GM21576 (cell line): ENCODE measurements around the gene C19orf25.
"Not testable (repeated sequence)": the region's sequence is repeated elsewhere in the genome, so short reads cannot be mapped to it uniquely, and the experiment has no call there.

Source experiments
- ATAC-seq: cut with Tn5 transposase; IDR thresholded peaks from one replicate; pipeline ENCODE4 v1.9.1; 2021; ENCODE audit warnings: mild to moderate bottlenecking, moderate library complexity; ENCODE audit not compliant: unreplicated experiment

C19orf25 gene

GRCh38 chr19:1482361-1483130 is 3.5 kb upstream of the C19orf25 start:
- no peak for ATAC-seq

DNA sequence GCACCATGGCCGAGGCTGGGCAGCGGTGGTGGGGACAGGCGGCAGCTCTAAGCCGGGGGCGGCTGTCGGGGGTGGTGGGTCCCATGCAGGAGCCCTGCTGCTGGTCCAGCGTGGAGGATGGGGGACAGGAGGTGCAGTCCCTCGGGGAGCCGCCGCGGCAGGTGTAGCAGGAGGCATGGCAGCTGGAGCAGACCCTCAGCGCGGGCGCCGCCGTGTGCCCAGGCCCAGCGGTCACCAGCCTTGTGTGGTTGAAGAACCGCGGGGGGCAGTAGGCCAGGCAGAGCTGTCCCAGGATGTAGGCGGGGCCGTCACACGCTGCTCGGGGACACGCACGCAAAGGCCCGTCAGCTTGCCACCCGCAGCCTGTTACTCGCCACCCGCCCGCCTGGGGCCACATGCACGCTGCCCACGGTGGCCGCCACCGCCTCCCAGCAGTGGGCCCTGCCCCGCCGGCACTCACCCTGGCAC is 2.9 kb upstream of the C19orf25 start:
- ATAC-seq = no peak

- no peak for ATAC-seq
Measured at GRCh38 chr19:1481224-1481892, 2.3 kb upstream of the C19orf25 start.

- not testable (repeated sequence) for ATAC-seq
Measured at GRCh38 chr19:1477056-1477455, 2.0 kb downstream of the C19orf25 start.

- no peak for ATAC-seq
Measured at GRCh38 chr19:1475751-1476437, 3.1 kb downstream of the C19orf25 start.

DNA sequence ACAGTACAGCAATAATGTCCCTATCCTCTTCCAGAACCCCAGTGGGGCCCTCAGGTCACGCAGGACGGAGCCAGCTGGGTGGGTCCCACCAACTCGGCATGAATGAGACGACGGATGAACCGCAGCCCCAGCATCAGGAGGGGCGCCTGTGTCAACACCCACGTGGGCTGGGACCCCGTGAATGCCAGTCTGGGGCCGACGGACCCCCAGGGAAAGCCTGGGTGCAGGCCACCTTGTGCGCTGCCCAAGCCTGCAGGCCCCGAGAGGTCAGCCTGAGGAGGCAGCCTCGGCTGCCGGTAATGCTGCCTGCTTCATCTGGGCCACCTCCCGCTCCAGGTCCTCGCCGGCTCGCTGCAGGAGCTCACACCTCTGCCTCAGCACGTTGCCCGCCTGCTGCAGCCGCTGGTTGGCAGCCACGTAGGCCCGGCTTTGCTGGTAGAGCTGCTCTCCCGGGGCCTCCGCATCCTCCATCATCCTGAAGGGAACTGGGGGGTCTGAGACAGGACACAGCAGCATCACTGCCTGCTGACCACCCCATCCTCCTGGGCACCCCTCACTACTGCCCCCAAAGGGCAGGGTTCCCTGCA is 4.2 kb downstream of the C19orf25 start:
- ATAC-seq = no peak

DNA sequence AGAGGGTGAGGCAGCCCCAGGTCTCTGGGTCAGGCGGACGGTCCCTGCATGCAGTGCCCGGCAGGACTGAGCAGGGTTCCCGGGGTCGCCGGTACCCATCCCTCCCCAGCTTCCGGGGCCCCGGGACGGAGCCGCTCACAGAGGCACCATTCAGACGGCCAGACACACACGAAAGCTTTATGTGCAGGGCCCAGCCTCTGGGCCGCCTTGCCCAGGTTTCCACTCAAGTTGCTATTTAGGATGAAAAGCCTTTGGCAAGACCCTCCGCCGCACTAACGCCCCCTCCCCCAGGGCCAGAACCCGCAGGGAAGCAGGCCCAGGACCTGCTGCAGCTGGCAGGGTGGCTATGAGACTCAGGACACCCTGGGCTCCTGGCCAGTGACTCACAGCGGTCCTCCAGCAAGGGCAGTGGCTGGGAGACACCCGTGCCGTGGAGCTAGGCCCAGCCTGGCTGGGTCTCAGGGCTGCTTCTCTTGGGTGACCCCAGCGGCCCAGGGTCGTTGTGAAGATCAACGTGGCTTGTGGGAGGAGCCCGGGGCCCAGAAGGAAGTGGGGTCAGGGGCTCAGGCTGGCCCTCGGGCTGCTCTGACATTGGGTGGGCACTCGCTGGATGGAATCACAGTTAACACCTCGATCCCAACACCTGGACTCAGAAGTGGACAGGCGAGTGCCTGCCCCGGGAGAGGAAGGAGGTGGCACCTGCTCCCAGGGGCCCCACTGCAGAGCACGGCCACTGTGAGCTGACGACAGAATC is 4.8 kb downstream of the C19orf25 start:
- no peak for ATAC-seq

DNA sequence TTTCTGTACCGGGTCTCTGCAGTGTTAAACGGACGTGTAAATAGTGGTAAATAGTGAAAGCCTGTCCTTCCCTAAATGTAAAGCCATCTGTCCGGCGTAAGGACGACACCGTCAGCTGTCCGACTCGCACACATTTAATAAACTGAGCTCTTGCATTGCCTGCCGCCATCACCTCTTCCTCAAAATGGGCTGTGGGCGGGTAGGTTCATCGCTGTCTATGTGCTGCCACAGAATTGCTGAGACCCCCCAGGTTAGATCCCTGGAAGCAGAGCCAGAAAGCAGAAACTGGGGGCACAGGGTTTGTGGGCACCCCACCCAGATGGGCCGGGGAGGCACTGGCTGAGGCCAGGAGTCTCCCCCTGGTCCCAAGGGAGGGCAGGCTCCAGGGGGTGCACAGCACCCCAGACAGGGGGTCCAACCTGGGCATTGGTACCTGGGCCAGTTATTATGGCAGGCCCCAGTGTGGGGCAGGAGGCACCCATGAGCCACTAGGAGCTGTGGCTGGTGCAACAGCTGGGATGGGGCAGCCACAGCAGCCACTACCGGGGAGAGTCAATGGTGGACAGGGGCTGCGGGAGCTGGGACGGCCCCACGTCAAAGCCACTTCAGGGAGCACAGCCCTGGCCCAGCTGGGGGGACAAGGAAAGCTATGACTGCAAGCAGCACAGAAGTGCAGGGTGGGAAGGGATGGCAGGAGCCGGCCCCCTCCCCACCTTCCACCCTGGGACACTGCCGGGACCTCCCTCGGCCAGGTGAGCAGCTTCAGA is 5.7 kb downstream of the C19orf25 start:
- ATAC-seq = no peak

DNA sequence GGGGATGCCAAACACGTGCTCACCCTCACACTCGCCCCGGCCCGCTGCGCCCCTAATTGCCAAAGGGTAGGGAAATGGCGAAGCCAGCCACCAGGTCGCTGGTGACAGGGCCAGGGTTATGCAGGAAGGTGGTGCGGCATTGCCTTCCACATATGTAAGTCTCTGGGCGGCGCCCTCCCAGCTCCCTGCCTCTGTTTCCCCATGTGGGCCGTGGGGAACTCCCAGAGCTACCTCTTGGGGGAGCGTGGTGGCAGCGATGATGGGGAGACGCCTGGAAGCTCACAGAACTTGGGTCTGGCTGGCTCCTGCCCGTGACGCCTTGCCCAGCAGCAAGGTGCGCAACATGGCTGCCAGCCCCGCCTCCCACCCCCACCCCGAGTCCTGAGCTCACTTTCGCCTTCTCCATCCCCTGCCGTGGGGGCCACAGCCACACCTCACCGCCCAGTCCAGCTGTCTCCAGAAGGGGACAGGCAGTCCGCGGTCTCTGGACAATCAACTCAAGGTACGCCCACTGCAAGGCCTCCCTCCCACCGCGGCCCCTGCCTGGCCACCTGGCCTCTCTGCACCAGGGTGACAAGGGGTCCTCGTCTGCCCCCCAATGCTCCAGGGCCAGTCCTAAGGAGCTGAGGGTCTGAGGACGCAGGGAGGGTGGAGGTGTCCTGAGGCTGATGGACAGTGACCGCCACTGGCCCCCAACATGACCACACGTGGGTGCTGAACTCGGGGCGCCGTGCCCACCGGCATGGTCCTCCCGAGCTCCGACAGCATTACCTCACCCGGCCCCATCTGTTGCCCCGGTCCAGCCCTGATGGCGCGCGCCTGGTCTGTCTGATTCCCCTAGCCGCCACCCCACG is 6.6 kb downstream of the C19orf25 start:
- ATAC-seq = no peak

DNA sequence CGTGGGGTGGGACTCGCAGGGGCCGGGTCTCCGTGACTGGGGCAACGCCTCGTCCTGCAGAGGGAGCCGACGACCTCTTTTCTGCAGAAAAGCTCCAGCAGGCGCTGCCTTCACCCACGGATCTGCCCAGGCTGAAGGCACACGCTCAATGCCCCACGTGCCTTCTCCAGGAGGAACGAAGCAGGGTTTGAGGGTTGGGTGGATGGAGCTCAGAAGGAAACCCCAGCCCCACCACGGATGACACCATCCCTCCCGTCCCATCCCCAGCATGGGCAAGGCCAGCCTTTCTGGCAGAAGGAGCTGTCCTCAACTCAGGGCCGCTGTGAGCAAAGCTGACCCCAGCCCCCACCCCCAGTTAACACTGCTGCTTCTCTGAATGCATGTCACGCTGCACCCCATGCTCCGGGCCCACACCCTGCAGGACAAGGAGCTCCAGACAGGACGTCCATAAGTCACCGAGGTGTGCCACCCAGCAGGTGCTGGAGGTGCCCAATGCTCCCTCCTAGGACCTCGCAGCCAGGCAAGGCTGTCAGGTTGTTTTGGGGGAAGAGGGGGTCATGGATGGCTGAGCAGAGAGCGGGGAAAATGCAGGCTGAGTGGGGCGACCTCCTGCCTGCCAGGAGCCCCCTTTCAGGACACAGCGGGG is 7.4 kb downstream of the C19orf25 start:
- ATAC-seq = no peak

DNA sequence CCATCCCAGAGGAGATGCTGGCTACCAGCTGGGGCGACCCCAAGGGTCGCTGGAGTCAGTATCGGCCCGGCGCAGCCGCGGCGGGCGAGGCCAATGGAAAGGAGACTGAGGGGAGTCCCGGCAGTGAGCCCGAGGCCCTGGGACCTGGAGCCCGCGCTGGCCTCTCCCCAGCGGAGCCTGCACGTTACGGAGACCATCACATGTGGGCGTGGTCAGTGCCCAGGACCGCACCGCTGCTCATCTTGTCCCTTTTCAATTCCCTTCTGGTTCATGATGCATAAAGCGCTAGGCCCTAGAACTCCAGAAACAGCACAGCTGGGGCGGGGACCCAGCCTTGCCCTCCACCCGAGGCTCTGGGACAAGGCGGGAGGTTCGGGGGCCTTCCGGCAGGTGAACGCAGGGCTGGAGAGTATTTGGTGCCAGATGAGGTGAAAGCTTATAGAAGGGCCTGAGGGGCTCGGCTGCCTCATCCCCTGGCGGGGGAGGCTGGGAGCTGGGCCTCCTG is 8.0 kb downstream of the C19orf25 start:
- ATAC-seq = no peak

DNA sequence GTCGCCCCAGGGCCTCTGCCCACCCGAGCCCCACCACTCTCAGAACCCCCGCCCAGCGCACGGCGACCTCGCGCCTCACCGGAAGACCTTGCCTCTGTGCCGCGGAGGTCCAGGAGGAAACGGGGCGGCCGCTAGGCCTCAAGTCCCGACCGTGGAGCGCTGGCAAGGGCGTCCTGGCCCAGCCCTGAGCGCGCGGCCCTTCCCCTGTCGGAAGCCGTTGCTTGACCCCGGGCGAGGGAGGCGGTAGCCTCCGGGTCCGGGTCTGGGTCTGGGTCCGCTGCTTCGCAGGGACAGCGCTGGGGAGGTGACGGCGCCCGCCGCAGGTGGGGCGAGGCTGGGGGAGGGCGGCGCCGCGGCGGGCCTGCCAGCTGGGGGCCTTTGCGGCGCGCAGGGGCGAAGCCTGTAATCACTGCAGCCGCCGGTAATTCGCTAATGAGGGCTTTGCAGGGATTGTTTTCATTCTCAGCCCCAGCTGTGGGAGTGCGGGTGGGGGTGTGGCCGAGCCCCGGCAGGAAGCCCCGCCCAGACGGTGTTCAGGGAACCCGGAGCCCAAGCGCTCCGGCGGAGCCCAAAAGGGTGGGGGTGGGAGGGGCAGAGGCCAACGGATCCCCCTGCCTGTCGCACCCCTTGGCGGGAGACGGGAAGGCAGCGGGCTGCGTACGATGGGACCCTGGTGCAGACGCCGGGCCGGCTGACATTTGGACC is 8.6 kb downstream of the C19orf25 start:
- ATAC-seq = no peak

DNA sequence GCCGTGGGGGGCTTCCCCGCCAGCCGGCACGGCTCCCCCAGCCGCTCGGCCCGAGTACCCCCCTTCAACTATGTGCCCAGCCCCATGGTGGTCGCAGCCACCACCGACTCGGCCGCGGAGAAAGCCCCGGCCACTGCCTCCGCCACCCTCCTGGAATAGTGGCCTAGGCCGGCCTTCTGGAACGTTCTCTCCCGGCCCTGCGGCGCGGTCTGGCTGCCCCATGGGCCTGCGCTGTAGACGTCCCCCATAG is 9.0 kb downstream of the C19orf25 start:
- ATAC-seq = no peak

GRCh38 chr19:1469255-1470054 is 9.6 kb downstream of the C19orf25 start:
- ATAC-seq = no peak

DNA sequence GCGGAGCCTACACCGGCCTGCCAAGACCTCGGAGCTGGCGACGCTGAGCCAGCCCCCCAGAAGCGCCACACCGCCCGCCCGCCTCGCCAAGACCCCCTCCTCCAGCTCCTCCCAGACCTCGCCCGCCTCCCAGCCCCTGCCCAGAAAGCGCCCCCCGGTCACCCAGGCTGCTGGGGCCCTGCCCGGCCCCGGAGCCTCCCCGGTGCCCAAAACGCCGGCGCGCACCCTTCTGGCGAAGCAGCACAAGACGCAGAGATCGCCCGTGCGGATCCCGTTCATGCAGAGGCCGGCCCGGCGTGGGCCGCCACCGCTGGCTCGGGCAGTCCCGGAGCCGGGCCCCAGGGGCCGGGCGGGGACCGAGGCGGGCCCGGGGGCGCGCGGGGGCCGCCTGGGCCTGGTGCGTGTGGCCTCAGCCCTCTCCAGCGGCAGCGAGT is 10.2 kb downstream of the C19orf25 start:
- no peak for ATAC-seq

- ATAC-seq = no peak
Measured at GRCh38 chr19:1468274-1468820, 10.7 kb downstream of the C19orf25 start.
